ENCODE measurements around the gene IL6ST. TPM values are rescaled to one million over a fixed set of nuclear protein-coding genes. Genes with fewer than 3 reads are reported as not detected.

Gene IL6ST
- total RNA-seq, 4 donors from 2014 or later, result 88.8 to 179 (median 116) TPM

- no peaks in the 10 kb centered on the region for H3K4me1 ChIP-seq
- no peak for TF ChIP-seq POLR2A (IDR thresholded peaks at IDR 0.05)
- no peak for TF ChIP-seq CTCF (IDR thresholded peaks at IDR 0.05)
- no peaks in the 10 kb centered on the region for H3K9me3 ChIP-seq
- H3K27me3 ChIP-seq, result no peaks in the 10 kb centered on the region
- no peak for DNase-seq
- no peak overlapping the region for H3K4me3 ChIP-seq
- H3K36me3 ChIP-seq, result no peaks in the 10 kb centered on the region
- no peak overlapping the region for H3K27ac ChIP-seq
These were observed 33.9 kb upstream of the IL6ST start for GRCh38 chr5:56028708-56029107.

GRCh38 chr5:56026863-56027300 lies 32.1 kb upstream of the IL6ST start:
- DNase-seq, result no peak
- no peak overlapping the region for H3K27ac ChIP-seq

GRCh38 chr5:56025151-56025885 lies 30.6 kb upstream of the IL6ST start:
- DNase-seq, result no peak
- Histone ChIP-seq H3K27ac (no peak overlapping the region), H3K4me3 (no peak overlapping the region), H3K4me1 (no peaks in the 10 kb centered on the region), H3K36me3 (no peaks in the 10 kb centered on the region), H3K9me3 (no peaks in the 10 kb centered on the region), H3K27me3 (no peaks in the 10 kb centered on the region)
- TF ChIP-seq CTCF (IDR thresholded peaks at IDR 0.05) (peak in 1 of 6 experiments; percentile 4), POLR2A (IDR thresholded peaks at IDR 0.05) (no peak)

More at GRCh38 chr5:56026863-56027300, 32.1 kb upstream of the IL6ST start:
- no peaks in the 10 kb centered on the region for H3K27me3 ChIP-seq
- H3K4me1 ChIP-seq, result no peaks in the 10 kb centered on the region
- TF ChIP-seq CTCF (IDR thresholded peaks at IDR 0.05), result no peak
- TF ChIP-seq POLR2A (IDR thresholded peaks at IDR 0.05), result no peak
- H3K4me3 ChIP-seq, result no peak overlapping the region
- H3K9me3 ChIP-seq, result no peaks in the 10 kb centered on the region
- H3K36me3 ChIP-seq, result no peaks in the 10 kb centered on the region

- Histone ChIP-seq H3K9me3 (no peaks in the 10 kb centered on the region), H3K4me1 (no peaks in the 10 kb centered on the region), H3K36me3 (no peaks in the 10 kb centered on the region), H3K27ac (no peak overlapping the region), H3K4me3 (no peak overlapping the region), H3K27me3 (no peaks in the 10 kb centered on the region)
- TF ChIP-seq POLR2A (IDR thresholded peaks at IDR 0.05) (no peak), CTCF (IDR thresholded peaks at IDR 0.05) (no peak)
- no peak for DNase-seq
These were observed 30.0 kb upstream of the IL6ST start for GRCh38 chr5:56024810-56025150.

- Histone ChIP-seq H3K4me3 (no peak overlapping the region), H3K27me3 (no peaks in the 10 kb centered on the region), H3K36me3 (no peaks in the 10 kb centered on the region), H3K27ac (no peak overlapping the region), H3K9me3 (no peaks in the 10 kb centered on the region), H3K4me1 (no peaks in the 10 kb centered on the region)
- no peak for TF ChIP-seq CTCF (IDR thresholded peaks at IDR 0.05)
- no peak for TF ChIP-seq POLR2A (IDR thresholded peaks at IDR 0.05)
- DNase-seq, result no peak
These were observed 28.5 kb upstream of the IL6ST start for GRCh38 chr5:56023296-56023695.

All from Peyer's patch (tissue), 4 donors.